CD14-positive monocyte (primary cell): ENCODE results near the gene CACHD1. TPM values are rescaled to one million over a fixed set of nuclear protein-coding genes. Genes with fewer than 3 reads are reported as not detected.

ENCODE experiments used
- DNase-seq, 3 donors: peaks; one replicate each; pipeline ENCODE4 v3.0.0-alpha.2; 2011 to 2022
- H2AFZ ChIP-seq: 2 replicates; pipeline ENCODE4 v1.6.0; 2012; ENCODE audit warnings: mild to moderate bottlenecking, low read depth, low read length, inconsistent platforms; ENCODE audit not compliant: insufficient read depth, poor library complexity, severe bottlenecking
- H3K27ac ChIP-seq, 2 donors: 1 replicate in 1 of 2; 2 replicates in 1 of 2; pipeline ENCODE4 v1.5.1; 2012 to 2013; ENCODE audit warnings: low read length in 2 of 2, control low read depth in 1 of 2, inconsistent platforms in 1 of 2, low read depth in 1 of 2, mild to moderate bottlenecking in 1 of 2
- H3K27me3 ChIP-seq, 2 donors: one replicate each; pipeline versions ENCODE4 v1.6.0 to v1.6.1; 2011 to 2013; ENCODE audit warnings: low read length in 2 of 2; ENCODE audit not compliant: control insufficient read depth in 2 of 2, insufficient read depth in 2 of 2
- H3K36me3 ChIP-seq, 2 donors: replicated peaks in 1 of 2; 1 replicate in 1 of 2; 2 replicates in 1 of 2; pipeline versions ENCODE4 v1.5.1 to v1.6.1; 2012 to 2013; ENCODE audit warnings: low read length in 2 of 2, control low read depth in 1 of 2, inconsistent platforms in 1 of 2, mild to moderate bottlenecking in 1 of 2; ENCODE audit not compliant: insufficient read depth in 2 of 2, control insufficient read depth in 1 of 2
- H3K4me1 ChIP-seq, 2 donors: 1 replicate in 1 of 2; 2 replicates in 1 of 2; pipeline versions ENCODE4 v1.5.1 to v1.6.1; 2012 to 2013; ENCODE audit warnings: low read length in 2 of 2, control low read depth in 1 of 2, inconsistent platforms in 1 of 2, mild to moderate bottlenecking in 1 of 2, moderate library complexity in 1 of 2; ENCODE audit not compliant: insufficient read depth in 2 of 2, control insufficient read depth in 1 of 2
- H3K4me2 ChIP-seq: replicated peaks from 2 replicates; pipeline ENCODE3; 2012; ENCODE audit warnings: low read length, moderate library complexity, mild to moderate bottlenecking; ENCODE audit not compliant: poor library complexity, severe bottlenecking; ENCODE audit errors: extremely low read depth
- H3K4me3 ChIP-seq, 3 experiments: fragments of 200-600 bp in 1 of 3; sonication (generic) in 1 of 3; replicated peaks in 1 of 3; 1 replicate in 2 of 3; 2 replicates in 1 of 3; pipeline ENCODE4 v1.5.1; 2011 to 2013; ENCODE audit warnings: low read length in 3 of 3, mild to moderate bottlenecking in 3 of 3, control low read depth in 2 of 3, low read depth in 2 of 3, inconsistent platforms in 1 of 3, moderate library complexity in 1 of 3
- H3K79me2 ChIP-seq: 2 replicates; pipeline ENCODE4 v1.6.0; 2012; ENCODE audit warnings: mild to moderate bottlenecking, control low read depth, inconsistent platforms, low read length, moderate library complexity; ENCODE audit not compliant: insufficient read depth
- H3K9ac ChIP-seq: 2 replicates; pipeline ENCODE4 v1.6.0; 2017; ENCODE audit warnings: low read length, mild to moderate bottlenecking; ENCODE audit not compliant: insufficient read depth, poor library complexity, severe bottlenecking
- H3K9me3 ChIP-seq, 2 donors: replicated peaks in 1 of 2; 1 replicate in 1 of 2; 2 replicates in 1 of 2; pipeline versions ENCODE4 v1.5.1 to v1.6.1; 2012 to 2013; ENCODE audit warnings: low read length in 2 of 2, control low read depth in 1 of 2; ENCODE audit not compliant: control insufficient read depth in 1 of 2, insufficient read depth in 1 of 2
- H4K20me1 ChIP-seq: 2 replicates; pipeline ENCODE4 v1.6.0; 2012; ENCODE audit warnings: mild to moderate bottlenecking, low read length, control low read depth, moderate library complexity; ENCODE audit not compliant: insufficient read depth
- H3K27ac Mint-ChIP-seq, 7 donors: one replicate each; pipeline ENCODE4 v1.8.0; 2020; ENCODE audit warnings: mild to moderate bottlenecking in 7 of 7, mixed read lengths in 7 of 7, moderate library complexity in 6 of 7, inconsistent platforms in 2 of 7
- H3K27me3 Mint-ChIP-seq, 3 donors: one replicate each; pipeline ENCODE4 v1.8.0; 2021 to 2022; ENCODE audit warnings: low read depth in 3 of 3, mild to moderate bottlenecking in 3 of 3, mixed read lengths in 3 of 3, moderate library complexity in 3 of 3, inconsistent platforms in 1 of 3
- H3K36me3 Mint-ChIP-seq, 2 donors: one replicate each; pipeline ENCODE4 v1.8.0; 2020; ENCODE audit warnings: mixed read lengths in 2 of 2, inconsistent platforms in 1 of 2, mild to moderate bottlenecking in 1 of 2
- H3K4me1 Mint-ChIP-seq: one replicate; pipeline ENCODE4 v1.8.0; 2020; ENCODE audit warnings: mild to moderate bottlenecking, mixed read lengths
- H3K4me3 Mint-ChIP-seq, 2 donors: one replicate each; pipeline ENCODE4 v1.8.0; 2020; ENCODE audit warnings: mild to moderate bottlenecking in 2 of 2, mixed read lengths in 2 of 2, moderate library complexity in 1 of 2
- H3K9me3 Mint-ChIP-seq, 7 donors: one replicate each; pipeline ENCODE4 v1.8.0; 2020 to 2022; ENCODE audit warnings: mixed read lengths in 7 of 7, mild to moderate bottlenecking in 6 of 7, moderate library complexity in 6 of 7, inconsistent platforms in 2 of 7
- CTCF ChIP-seq: fragments of 200-600 bp; IDR thresholded peaks from one replicate; pipeline ENCODE4 v1.8.0; 2022; ENCODE audit warnings: antibody characterized with exemption, mild to moderate bottlenecking
- WGBS: methylation state at CpG from one replicate; pipeline ENCODE4 v1.1.5; 2013; ENCODE audit warnings: missing lambda C conversion rate; ENCODE audit not compliant: insufficient coverage; 5-methylcytosine and 5-hydroxymethylcytosine counted together
- intact Hi-C, 2 donors: fragments of 100-400 bp; cut with micrococcal nuclease; formaldehyde crosslinking; loops; one replicate each; pipeline versions ENCODE4 v1.15.0 to v1.15.1; 2023
- polyA plus RNA-seq, 3 donors: library from polyadenylated mRNA; depleted of rRNA in 1 of 3; unstranded in 2 of 3; stranded (reverse) in 1 of 3; fragments of 300-500 nt in 2 of 3; fragments of >200 nt in 1 of 3; fragmentation: Illumina TruSeq in 2 of 3; gene quantifications; 1 replicate in 2 of 3; 2 replicates in 1 of 3; pipeline ENCODE4 v1.2.3, GENCODE V29; 2012 to 2021

The CACHD1 gene
- polyA plus RNA-seq, 3 donors: 0.12 TPM; not detected in 2

DNA sequence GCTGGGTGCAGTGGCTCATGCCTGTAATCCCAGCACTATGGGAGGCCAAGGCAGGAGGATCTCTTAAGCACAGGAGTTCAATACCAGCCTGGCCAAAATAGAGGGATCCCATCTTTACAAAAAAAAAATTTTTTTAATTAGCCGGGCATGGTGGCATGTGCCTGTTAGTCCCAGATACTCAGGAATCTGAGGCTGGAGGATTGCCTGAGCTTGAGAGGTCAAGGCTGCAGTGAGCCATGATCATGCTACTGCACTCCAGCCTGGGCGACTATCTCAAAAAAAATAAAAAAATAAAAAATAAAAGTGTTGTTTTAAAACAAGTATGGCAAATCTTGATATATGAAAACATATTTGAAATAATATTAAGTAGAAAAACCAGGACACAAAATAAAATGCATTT, 44.4 kb upstream of the CACHD1 start:
- H3K79me2 ChIP-seq: no peaks in the 10 kb centered on the region
- Mint-ChIP-seq H3K27me3 (peaks cover 0 to 6% (median 0%) of the 10 kb centered on the region in 3 donors), H3K9me3 (peaks cover 0 to 6% (median 2%) of the 10 kb centered on the region in 7 donors), H3K36me3 (no peaks in the 10 kb centered on the region), H3K27ac (no peak overlapping the region), H3K4me3 (no peak overlapping the region), H3K4me1 (no peaks in the 10 kb centered on the region)
- H3K9me3 ChIP-seq: no peaks in the 10 kb centered on the region
- H3K9ac ChIP-seq: no peak overlapping the region
- no peaks in the 10 kb centered on the region for H3K27me3 ChIP-seq
- no peak overlapping the region for H3K27ac ChIP-seq
- 100% methylated on average over 1 of the region's 2 CpGs for WGBS
- no peaks in the 10 kb centered on the region for H4K20me1 ChIP-seq
- H3K36me3 ChIP-seq: no peaks in the 10 kb centered on the region
- H3K4me3 ChIP-seq: no peak overlapping the region
- no peak for TF ChIP-seq CTCF
- DNase-seq: no peak
- intact Hi-C loops: no loop called here
- no peak overlapping the region for H3K4me2 ChIP-seq
- H2AFZ ChIP-seq: no peak overlapping the region
- no peaks in the 10 kb centered on the region for H3K4me1 ChIP-seq

- H3K36me3 Mint-ChIP-seq: no peaks in the 10 kb centered on the region
- H3K4me2 ChIP-seq: no peak overlapping the region
- H3K9me3 ChIP-seq: no peaks in the 10 kb centered on the region
- no peak for DNase-seq
- H3K79me2 ChIP-seq: no peaks in the 10 kb centered on the region
- H3K9me3 Mint-ChIP-seq: peaks cover 0 to 7% (median 2%) of the 10 kb centered on the region in 7 donors
- no peak overlapping the region for H3K27ac Mint-ChIP-seq
- no peak overlapping the region for H3K9ac ChIP-seq
- TF ChIP-seq CTCF: no peak
- H3K4me1 ChIP-seq: no peaks in the 10 kb centered on the region
- no peaks in the 10 kb centered on the region for H3K27me3 ChIP-seq
- intact Hi-C loops: no loop called here
- H3K27me3 Mint-ChIP-seq: peaks cover 0 to 3% (median 0%) of the 10 kb centered on the region in 3 donors
- no peak overlapping the region for H3K27ac ChIP-seq
- H4K20me1 ChIP-seq: no peaks in the 10 kb centered on the region
- H3K36me3 ChIP-seq: no peaks in the 10 kb centered on the region
- no peak overlapping the region for H2AFZ ChIP-seq
- no peaks in the 10 kb centered on the region for H3K4me1 Mint-ChIP-seq
- WGBS: no CpG with 5 or more reads among the region's 2 CpGs
- no peak overlapping the region for H3K4me3 ChIP-seq
- no peak overlapping the region for H3K4me3 Mint-ChIP-seq
Observed at GRCh38 chr1:64426681-64427080, 43.2 kb upstream of the CACHD1 start.
